Measurements from ENCODE around the gene UNC13C. TPM values are rescaled to one million over a fixed set of nuclear protein-coding genes. Genes with fewer than 3 reads are reported as not detected.

Gene UNC13C
- polyA plus RNA-seq, 1 of the 3 experiments (the other 2 are of a cell fraction), result not detected

DNA sequence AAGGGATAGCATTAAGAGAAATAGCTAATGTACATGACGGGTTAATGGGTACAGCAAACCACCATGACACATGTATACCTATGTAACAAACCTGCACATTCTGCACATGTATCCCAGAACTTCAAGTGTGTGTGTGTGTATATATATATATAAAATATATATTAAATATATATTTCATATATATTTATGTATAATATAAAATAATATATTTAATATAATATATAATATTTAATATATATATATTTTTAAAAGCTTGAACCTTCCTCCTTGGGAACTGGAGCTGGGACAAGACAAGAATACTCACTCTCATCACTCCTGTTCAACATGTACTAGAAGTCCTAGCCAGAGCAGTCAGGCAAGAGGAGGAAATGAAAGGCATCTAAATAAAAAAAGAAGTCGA, 149.3 kb downstream of the UNC13C start:
- POLR2A ChIA-PET, result no interaction called here
- H3K79me2 ChIP-seq (ENCODE audit: insufficient read depth), result no peaks in the 10 kb centered on the region
- H4K20me1 ChIP-seq (ENCODE audit: insufficient read depth), result no peaks in the 10 kb centered on the region
- 0% methylated on average over 2 of the region's 2 CpGs for WGBS (ENCODE audit: low lambda C conversion rate)
- H2AFZ ChIP-seq (ENCODE audit: low read depth), result no peak overlapping the region
- H3K9ac ChIP-seq, result no peak overlapping the region
- CTCF ChIA-PET, result no interaction called here
- no peak overlapping the region for H3K4me3 ChIP-seq (ENCODE audit: low read depth in 2 of 2, low read length in 1 of 2)
- no peaks in the 10 kb centered on the region for H3K36me3 ChIP-seq (replicated peaks in 1 of 2; ENCODE audit: control insufficient read depth in 1 of 2, insufficient read depth in 2 of 2, low read length in 1 of 2)
- no peak overlapping the region for H3K27ac ChIP-seq (ENCODE audit: low read depth in 2 of 2, low read length in 1 of 2)
- H3K9me3 ChIP-seq, result no peaks in the 10 kb centered on the region; the same call in 1 of the 2 replicates
- no peaks in the 10 kb centered on the region for H3F3A ChIP-seq (replicated peaks; ENCODE audit: insufficient read depth)
- no peak overlapping the region for H3K4me2 ChIP-seq
- TF ChIP-seq RFX5 (IDR thresholded peaks at IDR 0.05; ENCODE audit: low read length), result no peak
- no peaks in the 10 kb centered on the region for H3K27me3 ChIP-seq (ENCODE audit: insufficient read depth)
- no peaks in the 10 kb centered on the region for H3K4me1 ChIP-seq (ENCODE audit: control insufficient read depth in 1 of 2, insufficient read depth in 2 of 2, low read depth in 1 of 2, low read length in 1 of 2)
- no peaks in the 10 kb centered on the region for H3K9me2 ChIP-seq
- DNase-seq, result no peak

DNA sequence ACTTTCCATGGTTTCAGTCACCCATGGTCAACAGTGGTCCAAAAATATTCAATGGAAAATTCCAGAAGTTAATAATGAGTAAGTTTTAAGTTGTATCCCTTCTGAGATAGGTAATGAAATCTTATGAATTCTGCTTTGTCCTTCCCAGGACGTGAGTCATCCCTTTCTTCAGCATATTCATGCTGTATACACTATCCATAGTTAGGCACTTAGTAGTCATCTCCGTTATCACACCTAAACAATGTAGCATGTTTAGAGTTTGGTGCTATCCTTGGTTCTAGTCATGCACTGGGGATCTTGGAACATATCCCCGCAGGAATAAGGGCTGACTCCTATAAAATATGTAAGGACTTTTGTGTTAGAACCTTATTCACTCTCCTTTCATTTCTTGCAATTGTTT, 153.2 kb downstream of the UNC13C start:
- TF ChIP-seq JUND (IDR thresholded peaks at IDR 0.05) (no peak), TAF1 (IDR thresholded peaks at IDR 0.05; ENCODE audit: borderline replicate concordance, low read depth, low read length) (no peak), FOXM1 (IDR thresholded peaks at IDR 0.05; ENCODE audit: low read depth) (no peak), FOSL2 (IDR thresholded peaks at IDR 0.05; ENCODE audit: borderline replicate concordance, low read depth) (no peak), FOXJ3 (CRISPR knock-in tag; IDR thresholded peaks at IDR 0.05) (no peak), ELF1 (IDR thresholded peaks at IDR 0.05) (no peak), MXI1 (IDR thresholded peaks at IDR 0.05; ENCODE audit: low read depth, low read length) (no peak), MEF2A (IDR thresholded peaks at IDR 0.05; ENCODE audit: borderline replicate concordance, low read depth) (no peak), RCOR1 (IDR thresholded peaks at IDR 0.05; ENCODE audit: low read length) (no peak)
- TF ChIP-seq, protein P1, sequence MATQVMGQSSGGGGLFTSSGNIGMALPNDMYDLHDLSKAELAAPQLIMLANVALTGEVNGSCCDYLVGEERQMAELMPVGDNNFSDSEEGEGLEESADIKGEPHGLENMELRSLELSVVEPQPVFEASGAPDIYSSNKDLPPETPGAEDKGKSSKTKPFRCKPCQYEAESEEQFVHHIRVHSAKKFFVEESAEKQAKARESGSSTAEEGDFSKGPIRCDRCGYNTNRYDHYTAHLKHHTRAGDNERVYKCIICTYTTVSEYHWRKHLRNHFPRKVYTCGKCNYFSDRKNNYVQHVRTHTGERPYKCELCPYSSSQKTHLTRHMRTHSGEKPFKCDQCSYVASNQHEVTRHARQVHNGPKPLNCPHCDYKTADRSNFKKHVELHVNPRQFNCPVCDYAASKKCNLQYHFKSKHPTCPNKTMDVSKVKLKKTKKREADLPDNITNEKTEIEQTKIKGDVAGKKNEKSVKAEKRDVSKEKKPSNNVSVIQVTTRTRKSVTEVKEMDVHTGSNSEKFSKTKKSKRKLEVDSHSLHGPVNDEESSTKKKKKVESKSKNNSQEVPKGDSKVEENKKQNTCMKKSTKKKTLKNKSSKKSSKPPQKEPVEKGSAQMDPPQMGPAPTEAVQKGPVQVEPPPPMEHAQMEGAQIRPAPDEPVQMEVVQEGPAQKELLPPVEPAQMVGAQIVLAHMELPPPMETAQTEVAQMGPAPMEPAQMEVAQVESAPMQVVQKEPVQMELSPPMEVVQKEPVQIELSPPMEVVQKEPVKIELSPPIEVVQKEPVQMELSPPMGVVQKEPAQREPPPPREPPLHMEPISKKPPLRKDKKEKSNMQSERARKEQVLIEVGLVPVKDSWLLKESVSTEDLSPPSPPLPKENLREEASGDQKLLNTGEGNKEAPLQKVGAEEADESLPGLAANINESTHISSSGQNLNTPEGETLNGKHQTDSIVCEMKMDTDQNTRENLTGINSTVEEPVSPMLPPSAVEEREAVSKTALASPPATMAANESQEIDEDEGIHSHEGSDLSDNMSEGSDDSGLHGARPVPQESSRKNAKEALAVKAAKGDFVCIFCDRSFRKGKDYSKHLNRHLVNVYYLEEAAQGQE (IDR thresholded peaks at IDR 0.05; ENCODE audit: low read depth, low read length), result no peak
- TF ChIP-seq, protein P2, sequence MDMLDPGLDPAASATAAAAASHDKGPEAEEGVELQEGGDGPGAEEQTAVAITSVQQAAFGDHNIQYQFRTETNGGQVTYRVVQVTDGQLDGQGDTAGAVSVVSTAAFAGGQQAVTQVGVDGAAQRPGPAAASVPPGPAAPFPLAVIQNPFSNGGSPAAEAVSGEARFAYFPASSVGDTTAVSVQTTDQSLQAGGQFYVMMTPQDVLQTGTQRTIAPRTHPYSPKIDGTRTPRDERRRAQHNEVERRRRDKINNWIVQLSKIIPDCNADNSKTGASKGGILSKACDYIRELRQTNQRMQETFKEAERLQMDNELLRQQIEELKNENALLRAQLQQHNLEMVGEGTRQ (IDR thresholded peaks at IDR 0.05; ENCODE audit: borderline replicate concordance, low read depth, low read length), result no peak
- no peak overlapping the region for H3K4me2 ChIP-seq

More for the DNA sequence above, 153.2 kb downstream of the UNC13C start:
- Histone ChIP-seq H3K27me3 (ENCODE audit: insufficient read depth) (no peaks in the 10 kb centered on the region), H2AFZ (ENCODE audit: low read depth) (no peak overlapping the region), H3K27ac (ENCODE audit: low read depth in 2 of 2, low read length in 1 of 2) (no peak overlapping the region), H3K36me3 (replicated peaks in 1 of 2; ENCODE audit: control insufficient read depth in 1 of 2, insufficient read depth in 2 of 2, low read length in 1 of 2) (no peaks in the 10 kb centered on the region), H3K4me1 (ENCODE audit: control insufficient read depth in 1 of 2, insufficient read depth in 2 of 2, low read depth in 1 of 2, low read length in 1 of 2) (no peaks in the 10 kb centered on the region), H3K9me3 (no peaks in the 10 kb centered on the region; the same call in 1 of the 2 replicates), H3K9ac (no peak overlapping the region), H3K4me3 (ENCODE audit: low read depth in 2 of 2, low read length in 1 of 2) (no peak overlapping the region), H3F3A (replicated peaks; ENCODE audit: insufficient read depth) (no peaks in the 10 kb centered on the region), H4K20me1 (ENCODE audit: insufficient read depth) (no peaks in the 10 kb centered on the region), H3K9me2 (no peaks in the 10 kb centered on the region), H3K79me2 (ENCODE audit: insufficient read depth) (no peaks in the 10 kb centered on the region)
- DNase-seq, result no peak
- ChIA-PET POLR2A (no interaction called here), CTCF (no interaction called here)
- WGBS (ENCODE audit: low lambda C conversion rate), result 1% methylated on average over 3 of the region's 3 CpGs
